Measurements from ENCODE around the gene ATP8B3. TPM values are rescaled to one million over a fixed set of nuclear protein-coding genes. Genes with fewer than 3 reads are reported as not detected.

ATP8B3 gene
- total and polyA plus RNA-seq, 3 experiments from 2014 or later, result 0.97 to 2.4 (median 1.6) TPM

- Histone ChIP-seq H3K4me1 (ENCODE audit: insufficient read depth, low read length) (peaks cover 75% of the 10 kb centered on the region), H3K36me3 (ENCODE audit: insufficient read depth, low read length) (no peaks in the 10 kb centered on the region), H3K9me3 (ENCODE audit: low read length) (no peaks in the 10 kb centered on the region), H3K27me3 (ENCODE audit: insufficient read depth, low read length, poor library complexity, severe bottlenecking) (no peaks in the 10 kb centered on the region), H3K27ac (ENCODE audit: low read depth, low read length) (peak overlapping the region; percentile 70), H3K4me3 (ENCODE audit: low read length) (peak overlapping the region; percentile 47)
- peak overlapping the region; percentile 45 to 87 (median 69) for H3K4me3 Mint-ChIP-seq
- peaks cover 0 to 6% of the 10 kb centered on the region in 2 donors for H3K27me3 Mint-ChIP-seq
- H3K9me3 Mint-ChIP-seq, result no peaks in the 10 kb centered on the region
- peaks cover 0 to 6% (median 1%) of the 10 kb centered on the region in 3 donors for H3K36me3 Mint-ChIP-seq
- ChIA-PET POLR2A (interaction anchor here (0.9 to 1.8 kb wide), 3 partner anchors 11 to 194 kb away, joined by 3 to 7 read pairs (median 4); no protein-coding TSS in a partner anchor), CTCF (interaction anchor here (0.9 to 1.5 kb wide), 2 partner anchors 9 to 39 kb away, joined by 3 to 6 read pairs; no protein-coding TSS in a partner anchor)
- no peak for DNase-seq
- peak overlapping the region in 7 of 8 donors; percentile 56 to 97 (median 71) for H3K27ac Mint-ChIP-seq
- H3K4me1 Mint-ChIP-seq, result peaks cover 38 to 83% (median 41%) of the 10 kb centered on the region in 3 donors
Measured at GRCh38 chr19:1857648-1858326, 45.7 kb upstream of the ATP8B3 start.

GRCh38 chr19:1856698-1857603 lies 44.9 kb upstream of the ATP8B3 start:
- Mint-ChIP-seq H3K36me3 (peaks cover 0 to 2% (median 1%) of the 10 kb centered on the region in 3 donors), H3K27me3 (peaks cover 0 to 1% of the 10 kb centered on the region in 2 donors), H3K4me1 (peaks cover 38 to 84% (median 39%) of the 10 kb centered on the region in 3 donors), H3K9me3 (no peaks in the 10 kb centered on the region), H3K27ac (peak overlapping the region in 7 of 8 donors; percentile 81 to 97 (median 91)), H3K4me3 (peak overlapping the region; percentile 75 to 90 (median 79))
- H3K4me1 ChIP-seq (ENCODE audit: insufficient read depth, low read length), result peaks cover 81% of the 10 kb centered on the region
- DNase-seq, result peak in 3 of 5 donors; percentile 18 to 51 (median 42)
- peak overlapping the region; percentile 95 for H3K27ac ChIP-seq (ENCODE audit: low read depth, low read length)
- no peaks in the 10 kb centered on the region for H3K27me3 ChIP-seq (ENCODE audit: insufficient read depth, low read length, poor library complexity, severe bottlenecking)
- no peaks in the 10 kb centered on the region for H3K9me3 ChIP-seq (ENCODE audit: low read length)
- H3K4me3 ChIP-seq (ENCODE audit: low read length), result peak overlapping the region; percentile 84
- POLR2A ChIA-PET, result interaction anchor here (0.5 to 1.8 kb wide), 4 partner anchors 7 to 195 kb away, joined by 3 to 7 read pairs (median 4); no protein-coding TSS in a partner anchor
- CTCF ChIA-PET, result interaction anchor here (0.9 to 2.1 kb wide), 4 partner anchors 8 to 40 kb away, joined by 3 to 8 read pairs (median 4); no protein-coding TSS in a partner anchor
- H3K36me3 ChIP-seq (ENCODE audit: insufficient read depth, low read length), result no peaks in the 10 kb centered on the region

- no peak for DNase-seq
- Histone ChIP-seq H3K4me3 (ENCODE audit: low read length) (peak overlapping the region; percentile 84), H3K9me3 (ENCODE audit: low read length) (no peaks in the 10 kb centered on the region), H3K27me3 (ENCODE audit: insufficient read depth, low read length, poor library complexity, severe bottlenecking) (no peaks in the 10 kb centered on the region), H3K4me1 (ENCODE audit: insufficient read depth, low read length) (peaks cover 75% of the 10 kb centered on the region), H3K27ac (ENCODE audit: low read depth, low read length) (peak overlapping the region; percentile 95), H3K36me3 (ENCODE audit: insufficient read depth, low read length) (no peaks in the 10 kb centered on the region)
- Mint-ChIP-seq H3K4me3 (peak overlapping the region; percentile 75 to 90 (median 79)), H3K9me3 (no peaks in the 10 kb centered on the region), H3K4me1 (peaks cover 32 to 79% (median 34%) of the 10 kb centered on the region in 3 donors), H3K36me3 (peaks cover 0 to 2% (median 1%) of the 10 kb centered on the region in 3 donors), H3K27me3 (peaks cover 0 to 2% of the 10 kb centered on the region in 2 donors), H3K27ac (peak overlapping the region; percentile 81 to 97 (median 92))
- ChIA-PET CTCF (interaction anchor here (1.2 to 2.1 kb wide), 2 partner anchors 18 to 19 kb away, joined by 3 to 8 read pairs; no protein-coding TSS in a partner anchor), POLR2A (interaction anchor here (0.5 to 1.8 kb wide), 3 partner anchors 8 to 195 kb away, joined by 4 to 7 read pairs (median 5); no protein-coding TSS in a partner anchor)
Measured at GRCh38 chr19:1856345-1856697, 44.2 kb upstream of the ATP8B3 start.

GRCh38 chr19:1855828-1856255 lies 43.8 kb upstream of the ATP8B3 start:
- peak in 1 of 5 donors; percentile 51 for DNase-seq
- Mint-ChIP-seq H3K27ac (peak overlapping the region; percentile 81 to 97 (median 92)), H3K9me3 (no peaks in the 10 kb centered on the region), H3K4me1 (peaks cover 32 to 79% (median 33%) of the 10 kb centered on the region in 3 donors), H3K27me3 (peaks cover 0 to 3% of the 10 kb centered on the region in 2 donors), H3K36me3 (peaks cover 0 to 2% (median 1%) of the 10 kb centered on the region in 3 donors), H3K4me3 (peak overlapping the region; percentile 75 to 90 (median 79))
- CTCF ChIA-PET, result interaction anchor here (2.1 kb wide), 1 partner anchor 18 kb away, joined by 8 read pairs; no protein-coding TSS in a partner anchor
- H3K36me3 ChIP-seq (ENCODE audit: insufficient read depth, low read length), result no peaks in the 10 kb centered on the region
- H3K27me3 ChIP-seq (ENCODE audit: insufficient read depth, low read length, poor library complexity, severe bottlenecking), result no peaks in the 10 kb centered on the region
- POLR2A ChIA-PET, result interaction anchor here (1.0 to 1.5 kb wide), 2 partner anchors 186 to 239 kb away, joined by 3 read pairs; no protein-coding TSS in a partner anchor
- H3K27ac ChIP-seq (ENCODE audit: low read depth, low read length), result peak overlapping the region; percentile 95
- no peaks in the 10 kb centered on the region for H3K9me3 ChIP-seq (ENCODE audit: low read length)
- H3K4me1 ChIP-seq (ENCODE audit: insufficient read depth, low read length), result peaks cover 70% of the 10 kb centered on the region
- H3K4me3 ChIP-seq (ENCODE audit: low read length), result peak overlapping the region; percentile 84

- H3K4me1 ChIP-seq (ENCODE audit: insufficient read depth, low read length), result peaks cover 64% of the 10 kb centered on the region
- H3K36me3 ChIP-seq (ENCODE audit: insufficient read depth, low read length), result no peaks in the 10 kb centered on the region
- H3K4me3 ChIP-seq (ENCODE audit: low read length), result peak overlapping the region; percentile 84
- ChIA-PET CTCF (interaction anchor here (0.8 to 2.1 kb wide), 3 partner anchors 9 to 21 kb away, joined by 3 to 8 read pairs (median 5); no protein-coding TSS in a partner anchor), POLR2A (interaction anchor here (0.6 to 1.5 kb wide), 3 partner anchors 68 to 240 kb away, joined by 3 read pairs; no protein-coding TSS in a partner anchor)
- peaks cover 33 to 79% (median 37%) of the 10 kb centered on the region in 3 donors for H3K4me1 Mint-ChIP-seq
- H3K27ac Mint-ChIP-seq, result peak overlapping the region; percentile 84 to 97 (median 92)
- no peaks in the 10 kb centered on the region for H3K9me3 Mint-ChIP-seq
- no peaks in the 10 kb centered on the region for H3K9me3 ChIP-seq (ENCODE audit: low read length)
- H3K27ac ChIP-seq (ENCODE audit: low read depth, low read length), result peak overlapping the region; percentile 95
- H3K4me3 Mint-ChIP-seq, result peak overlapping the region; percentile 75 to 90 (median 79)
- peaks cover 0 to 3% of the 10 kb centered on the region in 2 donors for H3K27me3 Mint-ChIP-seq
- DNase-seq, result peak; percentile 66 to 88 (median 78)
- H3K27me3 ChIP-seq (ENCODE audit: insufficient read depth, low read length, poor library complexity, severe bottlenecking), result no peaks in the 10 kb centered on the region
- H3K36me3 Mint-ChIP-seq, result peaks cover 0 to 2% (median 1%) of the 10 kb centered on the region in 3 donors
Measured at GRCh38 chr19:1855040-1855827, 43.2 kb upstream of the ATP8B3 start.

- Mint-ChIP-seq H3K27ac (peak overlapping the region in 7 of 8 donors; percentile 77 to 97 (median 84)), H3K36me3 (peaks cover 0 to 2% (median 1%) of the 10 kb centered on the region in 3 donors), H3K4me1 (peaks cover 35 to 77% (median 42%) of the 10 kb centered on the region in 3 donors), H3K27me3 (peaks cover 0 to 3% of the 10 kb centered on the region in 2 donors), H3K4me3 (peak overlapping the region in 5 of 7 donors; percentile 34 to 86 (median 58)), H3K9me3 (no peaks in the 10 kb centered on the region)
- H3K4me1 ChIP-seq (ENCODE audit: insufficient read depth, low read length), result peaks cover 63% of the 10 kb centered on the region
- POLR2A ChIA-PET, result interaction anchor here (0.6 to 1.5 kb wide), 3 partner anchors 69 to 241 kb away, joined by 3 read pairs; no protein-coding TSS in a partner anchor
- H3K9me3 ChIP-seq (ENCODE audit: low read length), result no peaks in the 10 kb centered on the region
- H3K27ac ChIP-seq (ENCODE audit: low read depth, low read length), result peak overlapping the region; percentile 95
- no peaks in the 10 kb centered on the region for H3K36me3 ChIP-seq (ENCODE audit: insufficient read depth, low read length)
- H3K27me3 ChIP-seq (ENCODE audit: insufficient read depth, low read length, poor library complexity, severe bottlenecking), result no peaks in the 10 kb centered on the region
- CTCF ChIA-PET, result interaction anchor here (0.8 to 2.1 kb wide), 3 partner anchors 10 to 21 kb away, joined by 3 to 8 read pairs (median 5); no protein-coding TSS in a partner anchor
- DNase-seq, result peak in 1 of 5 donors; percentile 37
- H3K4me3 ChIP-seq (ENCODE audit: low read length), result peak overlapping the region; percentile 84
Measured at GRCh38 chr19:1854542-1855039, 42.5 kb upstream of the ATP8B3 start.

All from CD8-positive, alpha-beta memory T cell (primary cell).